Ovary (tissue), 3 donors: Measurements from ENCODE around the gene SMIM41.

Experiments used
- EP300 ChIP-seq: sonication (generic); formaldehyde crosslinking; IDR thresholded peaks from one replicate; pipeline ENCODE4 v1.6.1; 2017; ENCODE audit warnings: antibody characterized with exemption
- POLR2A ChIP-seq: fragments of 450-650 bp; IDR thresholded peaks from one replicate; pipeline ENCODE4 v1.6.1; 2017; ENCODE audit warnings: antibody characterized with exemption, mild to moderate bottlenecking, moderate library complexity
- TF ChIP-seq, protein P1 (sequence below), 3 donors: fragments of 450-650 bp in 2 of 3; fragments of 200-600 bp in 1 of 3; IDR thresholded peaks; one replicate each; pipeline versions ENCODE4 v1.5.1 to v1.8.0; 2016 to 2022; ENCODE audit warnings: antibody characterized with exemption in 3 of 3, mild to moderate bottlenecking in 1 of 3
- donor health status: DM: no; HTN: no; CAD: no.

GRCh38 chr12:52086944-52087835 lies 7.7 kb downstream of the SMIM41 start:
- TF ChIP-seq, protein P1, sequence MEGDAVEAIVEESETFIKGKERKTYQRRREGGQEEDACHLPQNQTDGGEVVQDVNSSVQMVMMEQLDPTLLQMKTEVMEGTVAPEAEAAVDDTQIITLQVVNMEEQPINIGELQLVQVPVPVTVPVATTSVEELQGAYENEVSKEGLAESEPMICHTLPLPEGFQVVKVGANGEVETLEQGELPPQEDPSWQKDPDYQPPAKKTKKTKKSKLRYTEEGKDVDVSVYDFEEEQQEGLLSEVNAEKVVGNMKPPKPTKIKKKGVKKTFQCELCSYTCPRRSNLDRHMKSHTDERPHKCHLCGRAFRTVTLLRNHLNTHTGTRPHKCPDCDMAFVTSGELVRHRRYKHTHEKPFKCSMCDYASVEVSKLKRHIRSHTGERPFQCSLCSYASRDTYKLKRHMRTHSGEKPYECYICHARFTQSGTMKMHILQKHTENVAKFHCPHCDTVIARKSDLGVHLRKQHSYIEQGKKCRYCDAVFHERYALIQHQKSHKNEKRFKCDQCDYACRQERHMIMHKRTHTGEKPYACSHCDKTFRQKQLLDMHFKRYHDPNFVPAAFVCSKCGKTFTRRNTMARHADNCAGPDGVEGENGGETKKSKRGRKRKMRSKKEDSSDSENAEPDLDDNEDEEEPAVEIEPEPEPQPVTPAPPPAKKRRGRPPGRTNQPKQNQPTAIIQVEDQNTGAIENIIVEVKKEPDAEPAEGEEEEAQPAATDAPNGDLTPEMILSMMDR (IDR thresholded peaks at IDR 0.05), result no peak
- no peak for TF ChIP-seq EP300
- TF ChIP-seq POLR2A, result no peak
